Measurements from ENCODE around the gene TMTC1.

DNA sequence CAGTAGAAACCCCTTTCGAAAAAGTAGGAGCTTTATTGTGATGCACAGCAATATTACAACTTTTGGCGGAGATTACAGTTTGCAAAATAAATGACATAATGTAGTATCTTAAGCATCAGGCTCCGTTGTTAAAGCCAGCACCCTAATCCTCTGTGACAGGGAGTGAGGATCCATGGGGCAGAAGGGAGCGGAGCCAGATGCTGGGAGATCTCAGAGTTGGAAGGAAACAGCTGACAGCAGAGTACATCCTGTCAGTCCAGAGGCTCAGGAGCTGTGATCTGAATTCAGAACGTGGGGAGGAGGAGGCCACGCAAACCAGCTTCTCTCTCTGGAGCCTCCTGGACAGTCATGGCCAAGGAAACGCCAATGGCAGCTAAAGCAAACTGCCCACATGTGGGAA, 55.7 kb downstream of the TMTC1 start:
- no peak for TF ChIP-seq POLR2AphosphoS5 (IDR thresholded peaks at IDR 0.05)
- TF ChIP-seq, protein P1, sequence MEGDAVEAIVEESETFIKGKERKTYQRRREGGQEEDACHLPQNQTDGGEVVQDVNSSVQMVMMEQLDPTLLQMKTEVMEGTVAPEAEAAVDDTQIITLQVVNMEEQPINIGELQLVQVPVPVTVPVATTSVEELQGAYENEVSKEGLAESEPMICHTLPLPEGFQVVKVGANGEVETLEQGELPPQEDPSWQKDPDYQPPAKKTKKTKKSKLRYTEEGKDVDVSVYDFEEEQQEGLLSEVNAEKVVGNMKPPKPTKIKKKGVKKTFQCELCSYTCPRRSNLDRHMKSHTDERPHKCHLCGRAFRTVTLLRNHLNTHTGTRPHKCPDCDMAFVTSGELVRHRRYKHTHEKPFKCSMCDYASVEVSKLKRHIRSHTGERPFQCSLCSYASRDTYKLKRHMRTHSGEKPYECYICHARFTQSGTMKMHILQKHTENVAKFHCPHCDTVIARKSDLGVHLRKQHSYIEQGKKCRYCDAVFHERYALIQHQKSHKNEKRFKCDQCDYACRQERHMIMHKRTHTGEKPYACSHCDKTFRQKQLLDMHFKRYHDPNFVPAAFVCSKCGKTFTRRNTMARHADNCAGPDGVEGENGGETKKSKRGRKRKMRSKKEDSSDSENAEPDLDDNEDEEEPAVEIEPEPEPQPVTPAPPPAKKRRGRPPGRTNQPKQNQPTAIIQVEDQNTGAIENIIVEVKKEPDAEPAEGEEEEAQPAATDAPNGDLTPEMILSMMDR (IDR thresholded peaks at IDR 0.05 in 8 of 11, conservative IDR thresholded peaks at IDR 0.05 in 3 of 11): no peak

Data from spleen (tissue), 7 donors.